Right ventricle myocardium superior (tissue), 1 donor: Measurements from ENCODE around the gene GNB3. TPM values are rescaled to one million over a fixed set of nuclear protein-coding genes. Genes with fewer than 3 reads are reported as not detected.
"Not testable (repeated sequence)": the region's sequence is repeated elsewhere in the genome, so short reads cannot be mapped to it uniquely, and the experiment has no call there.

ENCODE experiments used
- ATAC-seq: fragments of 200-7000 bp; cut with Tn5 transposase; one replicate; pipeline ENCODE4 v1.9.1; 2020; ENCODE audit warnings: mild to moderate bottlenecking; ENCODE audit not compliant: poor library complexity
- DNase-seq: peaks from one replicate; pipeline ENCODE4 v3.0.0-alpha.2; 2020
- intact Hi-C: fragments of 100-400 bp; cut with DNase I; formaldehyde crosslinking; loops from one replicate; pipeline ENCODE4 v1.11.2; 2022
- total RNA-seq: library from RNA; stranded (reverse); fragmentation: NEBNext Ultra II Directional; extraction: Animal tissue kit (Norgen Biotek cat#: 25700); gene quantifications from one replicate; pipeline ENCODE4 v1.2.1, GENCODE V29; 2021
- donor health status: DM: no; HTN: yes; CAD: no; lungs with severe emphysema.

GNB3 gene
- total RNA-seq, 1 donor from 2014 or later, result 2.9 TPM

DNA sequence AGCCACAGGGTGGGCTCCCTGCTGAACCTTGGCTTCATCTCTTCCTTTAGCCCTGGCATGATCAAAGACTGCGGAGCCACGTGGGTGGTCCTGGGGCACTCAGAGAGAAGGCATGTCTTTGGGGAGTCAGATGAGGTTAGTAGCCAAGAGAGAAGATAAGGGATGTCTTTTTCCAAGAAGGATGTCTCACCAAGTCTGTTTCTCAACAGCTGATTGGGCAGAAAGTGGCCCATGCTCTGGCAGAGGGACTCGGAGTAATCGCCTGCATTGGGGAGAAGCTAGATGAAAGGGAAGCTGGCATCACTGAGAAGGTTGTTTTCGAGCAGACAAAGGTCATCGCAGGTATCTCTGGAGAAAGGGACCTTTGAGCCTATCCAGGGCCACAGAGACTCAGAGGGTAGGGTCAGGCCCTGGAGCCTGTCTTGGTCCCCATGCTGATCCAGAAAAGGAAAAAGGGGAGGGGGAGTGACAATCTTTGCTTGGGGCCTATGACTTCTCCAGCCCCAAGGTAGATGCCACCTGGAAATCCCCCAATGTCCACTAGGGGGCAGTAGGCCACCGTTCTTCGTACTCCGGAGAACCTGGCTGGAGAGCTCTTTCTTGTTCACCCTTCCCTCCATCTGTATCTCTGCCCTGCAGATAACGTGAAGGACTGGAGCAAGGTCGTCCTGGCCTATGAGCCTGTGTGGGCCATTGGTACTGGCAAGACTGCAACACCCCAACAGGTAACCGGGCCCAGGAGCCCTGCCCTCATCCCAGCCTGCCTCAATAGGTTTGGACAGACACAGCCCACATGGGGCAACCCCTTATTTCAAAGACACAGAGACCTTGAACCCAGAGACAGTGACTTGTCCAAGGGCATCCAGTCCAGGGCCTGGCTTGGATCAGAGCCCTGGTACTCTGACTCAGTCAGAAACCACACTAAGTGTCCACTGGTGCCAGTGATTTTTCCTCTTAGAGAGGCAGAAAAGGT, 28.6 kb downstream of the GNB3 start:
- DNase-seq (peak; percentile 78), ATAC-seq (peak; percentile 4)
- intact Hi-C loops, result no loop called here

DNA sequence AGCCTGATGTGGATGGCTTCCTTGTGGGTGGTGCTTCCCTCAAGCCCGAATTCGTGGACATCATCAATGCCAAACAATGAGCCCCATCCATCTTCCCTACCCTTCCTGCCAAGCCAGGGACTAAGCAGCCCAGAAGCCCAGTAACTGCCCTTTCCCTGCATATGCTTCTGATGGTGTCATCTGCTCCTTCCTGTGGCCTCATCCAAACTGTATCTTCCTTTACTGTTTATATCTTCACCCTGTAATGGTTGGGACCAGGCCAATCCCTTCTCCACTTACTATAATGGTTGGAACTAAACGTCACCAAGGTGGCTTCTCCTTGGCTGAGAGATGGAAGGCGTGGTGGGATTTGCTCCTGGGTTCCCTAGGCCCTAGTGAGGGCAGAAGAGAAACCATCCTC, 29.6 kb downstream of the GNB3 start:
- ATAC-seq, intact Hi-C loops, DNase-seq: not testable (repeated sequence)

DNA sequence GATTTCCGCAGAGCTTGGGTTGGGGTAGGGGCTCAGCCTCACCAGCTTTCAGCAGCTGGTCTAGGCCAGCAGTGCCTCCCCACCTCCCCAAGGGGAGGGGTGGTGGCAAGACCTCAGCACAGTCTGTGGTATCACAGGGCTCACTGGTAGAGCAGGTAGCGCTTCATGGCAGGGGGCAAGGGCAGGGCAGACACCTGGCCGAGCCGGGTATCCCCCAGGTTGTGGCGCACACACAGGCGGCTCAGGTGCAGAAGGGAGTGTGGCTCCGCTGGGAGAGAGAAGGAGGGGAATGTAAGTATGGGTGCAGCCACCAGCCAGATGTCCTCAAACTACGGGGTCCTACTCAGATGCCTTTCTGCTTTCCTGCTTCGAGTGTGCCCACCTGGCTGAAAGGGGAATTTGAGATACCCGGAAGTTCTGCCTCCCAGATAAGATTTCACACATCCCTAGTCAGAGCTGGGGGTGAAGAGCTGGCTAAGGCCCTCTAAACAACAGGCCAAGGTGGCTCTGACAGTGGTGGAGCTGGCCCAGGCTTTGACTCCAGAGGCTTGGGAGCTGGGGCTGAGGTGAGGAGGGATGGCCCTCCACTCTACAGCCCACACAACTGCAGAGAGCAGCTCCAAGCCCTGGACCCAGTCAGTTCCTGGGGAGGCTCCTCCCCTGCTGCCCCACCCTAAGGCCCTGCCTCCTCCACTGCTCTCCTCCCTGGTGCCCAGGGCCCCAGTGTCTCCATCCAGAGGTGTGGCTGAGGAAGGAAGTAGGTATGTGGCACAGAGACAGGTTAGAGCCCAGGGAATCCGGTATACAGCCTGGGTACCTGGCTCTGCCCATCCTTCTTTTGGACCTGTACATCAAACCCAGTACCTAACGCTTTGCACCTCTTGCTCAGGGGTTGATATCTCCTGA, 30.6 kb downstream of the GNB3 start:
- ATAC-seq, result no peak
- DNase-seq, result peak; percentile 49
- intact Hi-C loops, result no loop called here

DNA sequence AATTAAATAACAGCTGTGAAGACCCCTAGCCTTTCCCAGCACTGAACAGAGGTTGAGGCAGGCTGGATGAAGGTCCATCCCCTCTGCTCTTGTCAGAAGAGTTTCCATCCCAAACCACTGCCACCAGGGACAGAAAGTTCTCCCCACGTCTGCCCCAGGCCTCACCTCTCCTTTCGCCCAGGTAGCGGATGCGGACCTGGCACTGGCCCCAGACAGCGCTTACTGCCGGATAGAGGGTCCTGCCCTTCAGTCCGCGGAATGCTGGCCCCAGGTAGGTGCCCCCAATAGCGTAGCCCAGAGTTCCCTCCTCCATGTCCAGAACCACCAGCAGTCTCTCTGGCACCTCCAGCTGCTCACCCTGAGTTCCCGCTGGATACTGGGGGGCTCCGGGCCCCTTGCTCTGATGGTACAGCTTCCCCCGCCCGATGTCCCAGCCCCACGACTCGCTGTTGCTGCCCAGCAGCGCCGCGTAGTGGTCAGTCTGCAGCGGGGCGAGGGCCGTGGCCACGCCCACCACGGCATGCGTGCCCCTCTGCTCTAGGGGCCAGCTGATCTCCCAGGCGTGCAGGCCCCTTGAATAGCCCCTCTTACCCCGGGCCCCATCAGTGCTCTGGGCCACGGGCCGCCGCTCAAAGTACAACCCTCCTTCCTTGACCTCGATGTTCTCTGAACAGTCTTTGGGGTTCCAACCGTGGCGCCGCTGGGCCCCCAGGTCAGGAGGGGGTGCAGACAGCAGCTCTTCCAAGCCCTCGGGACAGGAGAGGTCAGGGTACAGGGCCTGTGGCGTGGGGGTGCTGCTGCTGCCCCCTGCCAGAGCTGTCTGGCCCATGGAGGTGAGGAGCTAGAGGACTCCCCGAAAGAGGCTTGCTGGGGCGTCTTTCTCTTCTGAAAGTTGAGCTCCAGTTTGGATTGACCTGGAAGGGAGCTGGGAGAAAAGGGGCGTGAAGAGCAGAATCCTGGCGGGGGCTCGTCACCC, 31.6 kb downstream of the GNB3 start:
- intact Hi-C loops, result no loop called here
- peak; percentile 92 for DNase-seq
- ATAC-seq, result peak; percentile 75

DNA sequence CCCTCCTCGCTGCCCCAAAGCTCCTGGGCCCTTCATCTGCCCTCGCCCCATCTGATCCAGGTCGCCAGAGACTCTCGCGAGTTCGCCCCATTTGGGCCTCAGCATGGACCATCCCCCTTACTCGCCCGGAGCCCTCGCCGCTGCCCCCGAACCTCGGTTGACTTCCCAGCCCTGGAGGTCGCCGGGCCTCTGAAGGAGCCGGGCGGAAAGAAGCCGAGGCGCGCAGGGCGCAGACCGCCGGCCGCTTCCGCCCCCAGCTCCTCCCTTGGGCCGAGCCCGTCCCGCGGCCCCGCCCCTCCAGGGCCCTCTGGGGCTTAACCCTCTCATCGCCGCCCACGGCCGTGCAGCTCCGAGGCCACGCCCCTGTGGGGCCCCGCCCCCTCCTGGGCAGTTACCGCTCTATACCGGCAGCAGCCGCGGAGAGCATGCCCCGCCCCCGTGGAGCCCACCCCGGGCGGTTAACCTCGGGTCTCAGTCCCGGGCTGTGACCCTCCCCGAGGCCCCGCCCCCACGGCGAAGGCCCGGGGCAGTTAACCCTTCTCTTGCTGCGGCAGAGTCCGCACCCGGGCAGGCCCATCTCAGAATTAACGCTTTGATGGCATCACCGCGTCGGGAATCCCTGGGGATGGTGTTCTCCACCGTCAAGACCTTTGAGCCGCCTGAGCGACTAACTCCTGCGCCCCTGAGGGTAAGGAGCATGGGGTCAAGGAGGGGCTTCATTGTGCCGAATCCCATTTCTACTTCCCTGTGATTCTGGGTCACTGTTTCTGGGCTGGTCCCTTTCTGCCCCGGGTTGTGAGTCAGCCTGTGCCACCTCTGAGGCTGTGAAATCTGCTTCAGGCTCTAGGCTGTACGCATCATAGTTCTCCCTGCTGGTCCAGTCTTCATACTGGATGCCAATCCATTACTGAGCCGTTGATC, 32.6 kb downstream of the GNB3 start, which contains the start of gene SPSB2:
SPSB2 (minus strand) TSS at position 210 of the 921 bp plus-strand sequence. CDS start 402 bp downstream, outside the sequence.
- DNase-seq (peak; percentile 99), ATAC-seq (peak; percentile 92)
- intact Hi-C loops, result no loop called here

DNA sequence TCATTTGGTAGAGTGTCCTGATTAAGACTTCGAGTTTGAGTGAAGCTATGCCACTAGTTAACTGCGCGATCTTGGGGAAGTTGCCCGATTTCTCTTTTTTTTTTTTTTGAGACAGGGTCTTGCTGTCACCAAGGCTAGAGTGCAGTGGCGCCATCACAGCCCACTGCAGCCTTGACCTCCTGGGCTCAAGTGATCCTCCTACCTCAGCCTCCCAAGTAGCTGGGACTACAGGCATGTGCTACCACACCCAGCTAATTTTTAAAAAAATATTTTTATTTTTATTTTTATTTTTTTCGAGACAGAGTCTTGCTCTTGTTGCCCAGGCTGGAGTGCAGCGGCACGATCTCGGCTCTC, 33.3 kb downstream of the GNB3 start:
- ATAC-seq, DNase-seq, intact Hi-C loops: not testable (repeated sequence)

DNA sequence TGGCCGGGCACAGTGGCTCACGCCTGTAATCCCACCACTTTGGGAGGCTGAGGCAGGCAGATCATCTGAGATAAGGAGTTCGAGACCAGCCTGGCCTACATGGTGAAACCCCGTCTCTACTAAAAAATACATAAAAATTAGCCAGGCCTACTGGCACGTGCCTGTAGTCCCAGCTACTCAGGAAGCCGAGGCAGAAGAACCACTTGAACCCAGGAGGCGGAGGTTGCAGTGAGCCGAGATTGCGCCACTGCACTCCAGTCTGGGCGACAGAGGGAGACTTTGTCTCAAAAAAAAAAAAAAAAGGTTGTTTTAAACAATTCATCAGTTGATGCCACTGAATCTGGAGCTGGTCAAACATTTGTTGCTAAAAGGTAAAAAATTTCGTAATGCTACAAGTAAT, 39.1 kb downstream of the GNB3 start:
- intact Hi-C loops, ATAC-seq, DNase-seq: not testable (repeated sequence)

DNA sequence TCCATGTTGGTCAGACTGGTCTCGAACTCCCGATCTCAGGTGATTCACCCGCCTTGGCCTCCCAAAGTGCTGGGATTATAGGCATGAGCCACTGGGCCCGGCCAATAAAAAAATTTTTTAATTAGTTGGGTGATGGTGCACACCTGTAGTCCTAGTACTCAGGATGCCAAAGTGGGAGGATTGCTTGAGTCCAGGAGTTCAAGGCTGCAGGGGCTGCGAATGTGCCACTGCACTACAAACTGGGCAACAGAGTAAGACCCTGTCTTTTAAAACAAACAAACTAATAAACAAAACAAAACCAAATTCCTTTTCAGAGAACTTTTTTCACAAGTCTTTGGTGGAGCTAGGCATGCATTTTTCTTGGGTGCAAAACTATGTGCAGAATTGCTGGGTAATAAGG, 42.5 kb downstream of the GNB3 start:
- ATAC-seq (no peak), DNase-seq (no peak)
- intact Hi-C loops, result no loop called here

DNA sequence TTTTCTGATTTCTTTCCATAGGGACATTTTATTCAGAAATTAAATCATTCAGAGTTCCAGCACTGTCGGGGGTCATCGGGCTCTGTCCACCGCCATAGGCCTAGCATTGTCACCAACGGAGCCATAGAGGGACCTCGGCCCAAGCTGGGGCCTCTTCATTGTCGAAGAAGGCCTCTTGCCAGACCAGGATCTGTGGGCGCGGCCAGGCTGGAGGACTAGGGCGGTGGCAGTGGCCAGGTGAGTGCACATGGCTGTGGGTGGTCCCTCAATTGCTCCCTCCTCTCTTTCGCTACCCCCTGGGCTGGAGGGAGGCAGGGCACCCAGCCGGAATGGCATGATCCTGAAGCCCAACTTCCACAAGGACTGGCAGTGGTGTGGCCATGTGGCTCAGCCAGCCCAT, 43.0 kb downstream of the GNB3 start:
- DNase-seq, result peak; percentile 31
- ATAC-seq, result no peak
- intact Hi-C loops, result no loop called here

DNA sequence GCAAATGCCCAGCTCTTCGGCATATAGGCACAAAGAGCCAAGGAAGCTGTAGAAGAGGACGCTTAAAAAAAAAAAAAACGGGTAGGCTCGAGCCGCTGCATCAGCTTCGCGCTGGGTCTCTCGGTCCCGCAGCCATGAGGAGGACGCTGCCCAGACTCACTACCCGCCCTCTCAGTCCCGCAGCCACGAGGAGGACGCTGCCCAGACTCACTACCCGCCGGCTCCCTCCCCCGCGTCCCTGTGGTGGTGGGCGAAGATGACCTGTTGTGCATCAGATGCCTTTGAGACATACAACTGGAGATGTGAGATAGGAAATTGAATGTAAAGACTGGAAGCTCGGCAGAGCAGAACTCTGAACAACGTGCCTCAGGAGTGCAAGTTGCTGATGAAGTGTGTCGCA, 43.8 kb downstream of the GNB3 start:
- intact Hi-C loops, result no loop called here
- ATAC-seq, result no peak
- peak; percentile 30 for DNase-seq

DNA sequence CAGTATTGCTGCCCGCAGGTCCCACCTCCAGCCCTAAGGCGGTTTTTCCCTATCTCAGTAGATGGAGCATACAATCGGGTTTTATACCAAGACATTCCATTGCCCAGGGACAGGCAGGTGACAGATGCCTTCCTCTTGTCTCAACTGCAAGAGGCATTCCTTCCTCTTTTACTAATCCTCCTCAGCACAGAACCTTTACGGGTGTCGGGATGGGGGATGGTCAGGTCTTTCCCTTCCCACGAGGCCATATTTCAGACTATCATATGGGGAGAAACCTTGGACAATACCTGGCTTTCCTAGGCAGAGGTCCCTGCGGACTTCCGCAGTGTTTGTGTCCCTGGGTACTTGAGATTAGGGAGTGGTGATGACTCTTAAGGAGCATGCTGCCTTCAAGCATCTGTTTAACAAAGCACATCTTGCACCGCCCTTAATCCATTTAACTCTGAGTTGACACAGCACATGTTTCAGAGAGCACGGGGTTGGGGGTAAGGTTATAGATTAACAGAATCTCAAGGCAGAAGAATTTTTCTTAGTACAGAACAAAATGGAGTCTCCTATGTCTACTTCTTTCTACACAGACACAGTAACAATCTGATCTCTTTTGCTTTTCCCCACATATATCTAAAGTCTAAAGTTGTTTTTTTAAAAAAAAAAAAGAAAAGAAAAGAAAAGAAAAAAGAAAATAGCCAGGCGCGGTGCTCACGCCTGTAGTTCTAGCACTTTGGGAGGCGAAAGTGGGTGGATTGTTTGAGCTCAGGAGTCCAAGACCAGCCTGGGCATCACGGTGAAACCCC, 45.7 kb downstream of the GNB3 start:
- ATAC-seq, intact Hi-C loops: not testable (repeated sequence)
- DNase-seq, result peak; percentile 3

DNA sequence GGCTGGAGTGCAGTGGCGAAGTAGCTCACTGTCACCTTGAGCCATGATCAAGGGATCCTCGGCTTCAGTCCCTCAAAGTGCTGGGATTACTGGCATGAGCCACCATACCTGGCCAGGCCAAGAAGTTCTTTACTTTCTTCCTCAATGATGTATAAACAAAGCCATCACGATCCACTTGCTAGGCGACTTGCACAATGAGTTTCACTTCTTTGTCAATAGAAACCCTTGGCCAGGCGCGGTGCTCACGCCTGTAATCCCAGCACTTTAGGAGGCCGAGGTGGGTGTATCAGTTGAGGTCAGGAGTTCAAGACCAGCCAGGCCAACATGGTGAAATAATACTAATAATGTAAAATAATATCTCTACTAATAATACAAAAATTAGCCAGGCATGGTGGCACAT, 46.7 kb downstream of the GNB3 start:
- ATAC-seq (no peak), DNase-seq (no peak)
- intact Hi-C loops, result no loop called here

DNA sequence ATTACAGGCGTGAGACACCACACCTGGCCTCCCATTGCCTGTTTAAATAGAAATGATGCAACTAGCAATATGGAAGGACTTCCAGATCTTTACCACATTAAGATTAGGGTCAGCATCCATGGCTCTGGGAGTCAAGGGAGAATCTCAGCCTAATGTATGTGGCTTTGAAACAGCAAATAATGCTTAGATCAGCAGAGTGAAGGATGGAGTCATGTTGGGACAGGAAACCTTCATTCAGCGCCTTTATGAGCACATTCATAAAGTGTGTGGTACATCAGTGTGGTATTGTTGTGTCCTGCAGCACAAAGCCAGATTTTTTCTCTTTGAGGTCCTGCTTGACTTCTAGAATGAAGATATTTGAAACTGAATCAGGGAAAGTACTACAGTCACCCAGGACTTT, 47.6 kb downstream of the GNB3 start:
- no peak for DNase-seq
- intact Hi-C loops, result no loop called here
- no peak for ATAC-seq

DNA sequence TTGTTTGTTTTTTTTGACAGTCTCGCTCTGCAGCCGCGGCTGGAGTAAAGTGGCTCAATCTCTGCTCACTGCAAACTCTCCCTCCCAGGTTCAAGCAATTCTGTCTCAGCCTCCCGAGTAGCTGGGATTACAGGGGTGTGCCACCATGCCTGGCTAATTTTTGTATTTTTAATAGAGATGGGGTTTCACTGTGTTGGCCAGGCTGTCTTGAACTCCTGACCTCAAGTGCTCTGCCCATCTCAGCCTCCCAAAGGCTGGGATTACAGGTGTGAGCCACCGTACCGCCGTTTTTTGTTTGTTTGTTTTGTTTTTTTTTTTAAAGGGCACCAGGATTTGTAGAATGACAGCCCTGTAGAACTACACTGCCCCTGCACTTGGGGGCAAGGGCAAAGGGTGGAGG, 48.1 kb downstream of the GNB3 start:
- intact Hi-C loops, ATAC-seq: not testable (repeated sequence)
- DNase-seq, result peak; percentile 1

DNA sequence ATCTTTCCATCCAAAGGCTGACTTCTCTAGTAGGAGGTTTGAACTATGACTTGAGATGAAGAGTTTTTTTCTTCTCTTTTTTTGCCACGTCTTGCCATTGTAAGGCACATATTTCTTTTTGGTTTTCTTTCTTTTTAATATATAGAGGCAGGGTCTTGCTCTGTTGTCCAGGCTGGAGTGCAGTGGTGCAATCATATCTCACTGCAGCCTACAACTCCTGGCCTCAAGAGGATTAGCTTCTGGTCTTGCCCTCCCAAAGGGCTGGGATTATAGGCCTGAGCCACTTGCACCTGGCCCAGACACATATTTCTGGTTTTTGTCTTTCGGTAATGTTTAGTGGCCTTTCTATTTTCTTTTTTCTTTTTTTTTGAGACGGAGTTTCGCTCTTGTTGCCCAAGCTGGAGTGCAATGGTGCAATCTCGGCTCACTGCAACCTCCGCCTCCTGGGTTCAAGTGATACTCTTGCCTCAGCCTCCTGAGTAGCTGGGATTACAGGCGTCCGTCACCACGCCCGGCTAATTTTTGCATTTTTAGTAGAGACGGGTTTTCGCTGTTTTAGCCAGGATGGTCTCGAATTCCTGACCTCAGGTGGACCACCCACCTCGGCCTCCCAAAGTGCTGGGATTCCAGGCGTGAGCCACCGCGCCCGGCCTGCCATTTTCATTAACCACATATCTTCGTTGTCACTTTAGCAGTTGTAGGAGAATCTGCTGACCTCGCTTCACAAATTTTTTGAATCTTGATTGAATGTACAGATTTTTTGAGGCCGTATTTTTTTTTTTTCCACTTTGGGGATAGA, 49.2 kb downstream of the GNB3 start:
- DNase-seq, result peak; percentile 47
- intact Hi-C loops, ATAC-seq: not testable (repeated sequence)
